Stimulated activated CD8-positive, alpha-beta memory T cell treated with anti-CD3 and anti-CD28 coated beads, Interleukin-15, amount 100 ng/mL, for 24 hours (primary cell): ENCODE results near the gene KDM8.

Experiments used
- DNase-seq: peaks from one replicate; pipeline ENCODE4 v3.0.0-alpha.2; 2020; ENCODE audit warnings: low read depth

KDM8 gene

GRCh38 chr16:27268376-27269299, 65.3 kb downstream of the KDM8 start, which contains the start of gene NSMCE1:
Gene NSMCE1, minus strand, starts transcription at chr16:27268772. Its CDS starts 11,202 bp downstream, at chr16:27257570.
- peak; percentile 89 for DNase-seq

- DNase-seq, result no peak
Measured at GRCh38 chr16:27269300-27270150, 66.2 kb downstream of the KDM8 start.

GRCh38 chr16:27270349-27270748, 67.0 kb downstream of the KDM8 start:
- no peak for DNase-seq
